HG02840 (cell line): Measurements from ENCODE around the gene CTNNA3.

Experiments
- ATAC-seq: cut with Tn5 transposase; IDR thresholded peaks from one replicate; pipeline ENCODE4 v1.9.1; 2021; ENCODE audit warnings: mild to moderate bottlenecking, moderate library complexity, moderate number of reproducible peaks; ENCODE audit not compliant: unreplicated experiment, low FRiP score

Gene CTNNA3

GRCh38 chr10:66627156-66627555 is 1068.8 kb downstream of the CTNNA3 start:
- no peak for ATAC-seq

GRCh38 chr10:66625709-66626590 is 1070.0 kb downstream of the CTNNA3 start:
- no peak for ATAC-seq

- no peak for ATAC-seq
These were observed 1073.9 kb downstream of the CTNNA3 start for GRCh38 chr10:66622050-66622449.

- no peak for ATAC-seq
These were observed 1091.8 kb downstream of the CTNNA3 start for GRCh38 chr10:66604195-66604594.

GRCh38 chr10:66591865-66592264 is 1104.1 kb downstream of the CTNNA3 start:
- no peak for ATAC-seq

GRCh38 chr10:66587680-66588050 is 1108.3 kb downstream of the CTNNA3 start:
- no peak for ATAC-seq

- no peak for ATAC-seq
These were observed 1108.9 kb downstream of the CTNNA3 start for GRCh38 chr10:66586897-66587679.

GRCh38 chr10:66586073-66586472 is 1109.9 kb downstream of the CTNNA3 start:
- no peak for ATAC-seq

GRCh38 chr10:66575251-66575855 is 1120.6 kb downstream of the CTNNA3 start:
- no peak for ATAC-seq

- ATAC-seq: no peak
These were observed 1123.3 kb downstream of the CTNNA3 start for GRCh38 chr10:66572700-66573099.

GRCh38 chr10:66565999-66566398 is 1130.0 kb downstream of the CTNNA3 start:
- no peak for ATAC-seq

GRCh38 chr10:66564287-66564686 is 1131.7 kb downstream of the CTNNA3 start:
- no peak for ATAC-seq

- no peak for ATAC-seq
These were observed 1140.9 kb downstream of the CTNNA3 start for GRCh38 chr10:66555061-66555460.

GRCh38 chr10:66552331-66552730 is 1143.7 kb downstream of the CTNNA3 start:
- ATAC-seq: no peak

- no peak for ATAC-seq
These were observed 1145.6 kb downstream of the CTNNA3 start for GRCh38 chr10:66550351-66550750.

- no peak for ATAC-seq
These were observed 1157.1 kb downstream of the CTNNA3 start for GRCh38 chr10:66538908-66539307.

- ATAC-seq: no peak
These were observed 1157.6 kb downstream of the CTNNA3 start for GRCh38 chr10:66538371-66538770.

- ATAC-seq: no peak
These were observed 1158.8 kb downstream of the CTNNA3 start for GRCh38 chr10:66537186-66537585.

GRCh38 chr10:66535439-66535838 is 1160.6 kb downstream of the CTNNA3 start:
- ATAC-seq: no peak

GRCh38 chr10:66534866-66535265 is 1161.1 kb downstream of the CTNNA3 start:
- no peak for ATAC-seq

GRCh38 chr10:66521506-66521905 is 1174.5 kb downstream of the CTNNA3 start:
- ATAC-seq: no peak
